ENCODE data around the gene OST4. TPM values are rescaled to one million over a fixed set of nuclear protein-coding genes. Genes with fewer than 3 reads are reported as not detected.
A peak's percentile ranks its signal among the peaks of the same experiment; 100 is the strongest.
"Not testable (repeated sequence)": the region's sequence is repeated elsewhere in the genome, so short reads cannot be mapped to it uniquely, and the experiment has no call there.

Gene OST4
- 100 to 1,000 TPM in 5 of 6 donors, 10 to 100 TPM in 1; 90.4 to 265 (median 176) TPM for total RNA-seq

- DNase-seq (peak; percentile 96 to 99), ATAC-seq (ENCODE audit: low FRiP score in 2 of 2) (peak; percentile 95 to 99)
- peak within 1 kb of the TSS; percentile 88 to 96 (median 93) for H3K27ac ChIP-seq
- peaks cover 43 to 49% (median 46%) of the 10 kb centered on the region in 4 donors for H3K4me1 ChIP-seq
- peak in 1 of 4 donors; percentile 22 for TF ChIP-seq EP300 (IDR thresholded peaks at IDR 0.05)
- peak; percentile 82 to 89 for TF ChIP-seq POLR2AphosphoS5 (IDR thresholded peaks at IDR 0.05)
- TF ChIP-seq CTCF (IDR thresholded peaks at IDR 0.05): peak in 2 of 6 experiments; percentile 17 to 33
- TF ChIP-seq POLR2A (IDR thresholded peaks at IDR 0.05): peak in 3 of 4 donors; percentile 60 to 89 (median 64)
- no peaks in the 10 kb centered on the region for H3K27me3 ChIP-seq
- peaks cover 0 to 30% (median 17%) of the 10 kb centered on the region in 4 donors for H3K36me3 ChIP-seq
- WGBS, 2 donors: 0% methylated on average over 13 to 39 of the region's 86 CpGs
- no peaks in the 10 kb centered on the region for H3K9me3 ChIP-seq
- peak within 1 kb of the TSS; percentile 70 to 100 (median 94) for H3K4me3 ChIP-seq
Observed at GRCh38 chr2:27071277-27071989, at the start of gene OST4. TSS of gene OST4 (minus strand) at chr2:27071654.

- Histone ChIP-seq H3K4me1 (peaks cover 15 to 29% (median 19%) of the 10 kb centered on the region in 4 donors), H3K27me3 (peaks cover 0 to 16% (median 9%) of the 10 kb centered on the region in 4 donors), H3K4me3 (peak overlapping the region in 3 of 4 donors; percentile 34 to 44 (median 41))
- ATAC-seq (ENCODE audit: low FRiP score in 2 of 2); H3K27ac ChIP-seq; H3K36me3 ChIP-seq; DNase-seq; H3K9me3 ChIP-seq: not testable (repeated sequence)
- 67 to 79% methylated on average over 8 of the region's 8 CpGs for WGBS, 2 donors
Observed at GRCh38 chr2:27119330-27119670, 47.8 kb upstream of the OST4 start.

GRCh38 chr2:27118525-27119329 is 47.3 kb upstream of the OST4 start, which contains the start of gene CGREF1:
TSS of gene CGREF1 (minus strand) at chr2:27119128. CDS start at chr2:27104366, 14,762 bp downstream.
- H3K9me3 ChIP-seq: no peaks in the 10 kb centered on the region
- H3K4me1 ChIP-seq: peaks cover 15 to 24% (median 18%) of the 10 kb centered on the region in 4 donors
- H3K27me3 ChIP-seq: peaks cover 0 to 16% (median 9%) of the 10 kb centered on the region in 4 donors
- TF ChIP-seq POLR2AphosphoS5 (IDR thresholded peaks at IDR 0.05): no peak
- TF ChIP-seq CTCF (IDR thresholded peaks at IDR 0.05): no peak
- no peak for TF ChIP-seq EP300 (IDR thresholded peaks at IDR 0.05)
- TF ChIP-seq POLR2A (IDR thresholded peaks at IDR 0.05): no peak
- H3K36me3 ChIP-seq: no peaks in the 10 kb centered on the region
- peak in 1 of 2 donors; percentile 85 for DNase-seq
- peak in 1 of 2 donors; percentile 43 for ATAC-seq (ENCODE audit: low FRiP score in 2 of 2)
- WGBS, 2 donors: 9 to 11% methylated on average over 9 to 31 of the region's 84 CpGs
- H3K4me3 ChIP-seq: peak within 1 kb of the TSS in 3 of 4 donors; percentile 34 to 44 (median 41)
- no peak within 1 kb of the TSS for H3K27ac ChIP-seq

GRCh38 chr2:27117995-27118524 is 46.6 kb upstream of the OST4 start:
- Histone ChIP-seq H3K36me3 (no peaks in the 10 kb centered on the region), H3K4me3 (peak overlapping the region in 2 of 4 donors; percentile 34 to 44)

GRCh38 chr2:27115519-27115918 is 44.1 kb upstream of the OST4 start:
- DNase-seq (no peak), ATAC-seq (ENCODE audit: low FRiP score in 2 of 2) (no peak)
- no peak for TF ChIP-seq POLR2A (IDR thresholded peaks at IDR 0.05)
- no peak for TF ChIP-seq CTCF (IDR thresholded peaks at IDR 0.05)
- TF ChIP-seq POLR2AphosphoS5 (IDR thresholded peaks at IDR 0.05): no peak
- TF ChIP-seq EP300 (IDR thresholded peaks at IDR 0.05): no peak
- no peaks in the 10 kb centered on the region for H3K36me3 ChIP-seq
- WGBS, 2 donors: 57 to 71% methylated on average over 2 of the region's 2 CpGs
- no peak overlapping the region for H3K4me3 ChIP-seq
- H3K4me1 ChIP-seq: peaks cover 8 to 14% (median 11%) of the 10 kb centered on the region in 4 donors
- H3K9me3 ChIP-seq: no peaks in the 10 kb centered on the region
- H3K27me3 ChIP-seq: peaks cover 0 to 16% (median 9%) of the 10 kb centered on the region in 4 donors
- H3K27ac ChIP-seq: no peak overlapping the region

More at GRCh38 chr2:27117995-27118524, 46.6 kb upstream of the OST4 start:
- peaks cover 0 to 16% (median 9%) of the 10 kb centered on the region in 4 donors for H3K27me3 ChIP-seq
- no peak overlapping the region for H3K27ac ChIP-seq
- no peak for TF ChIP-seq EP300 (IDR thresholded peaks at IDR 0.05)
- no peak for ATAC-seq (ENCODE audit: low FRiP score in 2 of 2)
- 26 to 31% methylated on average over 9 to 13 of the region's 14 CpGs for whole genome bisulfite sequencing, 2 donors
- H3K4me1 ChIP-seq: peaks cover 12 to 19% (median 14%) of the 10 kb centered on the region in 4 donors
- no peaks in the 10 kb centered on the region for H3K9me3 ChIP-seq
- DNase-seq: no peak

GRCh38 chr2:27111392-27112078 is 40.1 kb upstream of the OST4 start:
- ATAC-seq (ENCODE audit: low FRiP score in 2 of 2); H3K27me3 ChIP-seq; H3K4me3 ChIP-seq; H3K36me3 ChIP-seq; H3K4me1 ChIP-seq; H3K27ac ChIP-seq; H3K9me3 ChIP-seq: not testable (repeated sequence)
- WGBS, 2 donors: 92 to 96% methylated on average over 29 to 45 of the region's 49 CpGs
- peak in 1 of 2 donors; percentile 73 for DNase-seq

GRCh38 chr2:27110603-27111352 is 39.3 kb upstream of the OST4 start:
- not testable (repeated sequence) for H3K4me3 ChIP-seq; H3K27ac ChIP-seq; DNase-seq; H3K27me3 ChIP-seq; H3K9me3 ChIP-seq; H3K36me3 ChIP-seq; H3K4me1 ChIP-seq; ATAC-seq (ENCODE audit: low FRiP score in 2 of 2)
- 84% methylated on average over 24 of the region's 24 CpGs for WGBS, 2 donors

Data from upper lobe of left lung (tissue), 6 donors.